Glutamatergic neuron (in vitro differentiated cells): ENCODE measurements around the gene C2orf68. TPM values are rescaled to one million over a fixed set of nuclear protein-coding genes. Genes with fewer than 3 reads are reported as not detected.

Experiments
- DNase-seq: peaks from one replicate; pipeline ENCODE4 v3.0.0; 2022
- H3K27ac Mint-ChIP-seq: one replicate; pipeline ENCODE4 v1.8.0; 2020; ENCODE audit warnings: mild to moderate bottlenecking, mixed read lengths, inconsistent platforms; ENCODE audit not compliant: unreplicated experiment
- H3K27me3 Mint-ChIP-seq: one replicate; pipeline ENCODE4 v1.8.0; 2020; ENCODE audit warnings: mild to moderate bottlenecking, moderate library complexity, mixed read lengths, inconsistent platforms; ENCODE audit not compliant: unreplicated experiment
- H3K36me3 Mint-ChIP-seq: one replicate; pipeline ENCODE4 v1.8.0; 2020; ENCODE audit warnings: mild to moderate bottlenecking, mixed read lengths, inconsistent platforms; ENCODE audit not compliant: unreplicated experiment
- H3K4me1 Mint-ChIP-seq: one replicate; pipeline ENCODE4 v1.8.0; 2020; ENCODE audit warnings: mild to moderate bottlenecking, low read depth, mixed read lengths, inconsistent platforms; ENCODE audit not compliant: unreplicated experiment
- H3K4me3 Mint-ChIP-seq: one replicate; pipeline ENCODE4 v1.8.0; 2020; ENCODE audit warnings: mild to moderate bottlenecking, mixed read lengths, inconsistent platforms; ENCODE audit not compliant: unreplicated experiment
- H3K9me3 Mint-ChIP-seq: one replicate; pipeline ENCODE4 v1.8.0; 2020; ENCODE audit warnings: mild to moderate bottlenecking, moderate library complexity, mixed read lengths, inconsistent platforms; ENCODE audit not compliant: unreplicated experiment
- CTCF ChIP-seq: fragments of 200-600 bp; sonication (generic); IDR thresholded peaks from one replicate; pipeline ENCODE4 v1.5.0; 2021; ENCODE audit not compliant: partially characterized antibody, unreplicated experiment
- total RNA-seq: library from RNA; stranded (reverse); fragmentation: NEBNext Ultra II Directional; extraction: Animal tissue kit (Norgen Biotek cat#: 25700); gene quantifications from one replicate; pipeline ENCODE4 v1.2.1, GENCODE V29; 2021; ENCODE audit not compliant: unreplicated experiment

Gene C2orf68
- total RNA-seq, 1 donor from 2014 or later = 51.0 TPM

- no peaks in the 10 kb centered on the region for H3K9me3 Mint-ChIP-seq
These were observed 34.3 kb upstream of the C2orf68 start for GRCh38 chr2:85646166-85646565.

GRCh38 chr2:85644909-85645308, 33.0 kb upstream of the C2orf68 start:
- H3K4me1 Mint-ChIP-seq = no peaks in the 10 kb centered on the region
- H3K27ac Mint-ChIP-seq = no peak overlapping the region
- H3K36me3 Mint-ChIP-seq = no peaks in the 10 kb centered on the region
- DNase-seq = no peak
- H3K9me3 Mint-ChIP-seq = no peaks in the 10 kb centered on the region
- no peak for TF ChIP-seq CTCF
- H3K27me3 Mint-ChIP-seq = no peaks in the 10 kb centered on the region
- H3K4me3 Mint-ChIP-seq = no peak overlapping the region

More at GRCh38 chr2:85646166-85646565, 34.3 kb upstream of the C2orf68 start:
- Mint-ChIP-seq H3K36me3 (no peaks in the 10 kb centered on the region), H3K27me3 (no peaks in the 10 kb centered on the region), H3K27ac (no peak overlapping the region), H3K4me3 (no peak overlapping the region), H3K4me1 (no peaks in the 10 kb centered on the region)
- no peak for TF ChIP-seq CTCF
- DNase-seq = no peak

- H3K4me3 Mint-ChIP-seq = no peak overlapping the region
- no peaks in the 10 kb centered on the region for H3K27me3 Mint-ChIP-seq
- H3K36me3 Mint-ChIP-seq = no peaks in the 10 kb centered on the region
- no peaks in the 10 kb centered on the region for H3K4me1 Mint-ChIP-seq
- no peak for TF ChIP-seq CTCF
- no peak for DNase-seq
- H3K9me3 Mint-ChIP-seq = no peaks in the 10 kb centered on the region
- H3K27ac Mint-ChIP-seq = no peak overlapping the region
These were observed 30.9 kb upstream of the C2orf68 start for GRCh38 chr2:85642725-85643124.

- no peak for DNase-seq
- TF ChIP-seq CTCF = no peak
- Mint-ChIP-seq H3K9me3 (no peaks in the 10 kb centered on the region), H3K36me3 (no peaks in the 10 kb centered on the region), H3K4me1 (no peaks in the 10 kb centered on the region), H3K27me3 (no peaks in the 10 kb centered on the region), H3K27ac (no peak overlapping the region), H3K4me3 (no peak overlapping the region)
These were observed 23.8 kb upstream of the C2orf68 start for GRCh38 chr2:85635636-85636035.

- no peak for DNase-seq
- TF ChIP-seq CTCF = no peak
- Mint-ChIP-seq H3K4me3 (no peak overlapping the region), H3K9me3 (no peaks in the 10 kb centered on the region), H3K27ac (no peak overlapping the region), H3K36me3 (no peaks in the 10 kb centered on the region), H3K27me3 (no peaks in the 10 kb centered on the region), H3K4me1 (no peaks in the 10 kb centered on the region)
These were observed 23.1 kb upstream of the C2orf68 start for GRCh38 chr2:85635011-85635410.
